OCI-M2 (cell line): ENCODE data around the gene DHRS2.
"Not testable (repeated sequence)": the region's sequence is repeated elsewhere in the genome, so short reads cannot be mapped to it uniquely, and the experiment has no call there.

Experiments used
- DNase-seq: peaks from one replicate; lab custom pipeline; 2025; ENCODE audit not compliant: unreplicated experiment; lab: John Stamatoyannopoulos, UW

The DHRS2 gene

GRCh38 chr14:23632461-23633159, 3.6 kb upstream of the DHRS2 start:
- no peak for DNase-seq

- no peak for DNase-seq
These were observed 2.9 kb upstream of the DHRS2 start for GRCh38 chr14:23633160-23633701.

GRCh38 chr14:23634698-23635412, 1.3 kb upstream of the DHRS2 start:
- DNase-seq = not testable (repeated sequence)

- not testable (repeated sequence) for DNase-seq
These were observed 1.1 kb downstream of the DHRS2 start for GRCh38 chr14:23637312-23637654.

GRCh38 chr14:23637655-23638413, 1.7 kb downstream of the DHRS2 start:
- DNase-seq = not testable (repeated sequence)

GRCh38 chr14:23638414-23639047, 2.4 kb downstream of the DHRS2 start:
- no peak for DNase-seq

- no peak for DNase-seq
These were observed 3.1 kb downstream of the DHRS2 start for GRCh38 chr14:23639048-23639890.

GRCh38 chr14:23639891-23640523, 3.8 kb downstream of the DHRS2 start:
- DNase-seq = no peak

GRCh38 chr14:23640524-23641141, 4.5 kb downstream of the DHRS2 start:
- DNase-seq = no peak

- no peak for DNase-seq
These were observed 5.2 kb downstream of the DHRS2 start for GRCh38 chr14:23641180-23641914.

GRCh38 chr14:23641915-23642588, 5.9 kb downstream of the DHRS2 start:
- no peak for DNase-seq

GRCh38 chr14:23643533-23644194, 7.5 kb downstream of the DHRS2 start:
- no peak for DNase-seq

GRCh38 chr14:23644195-23644918, 8.2 kb downstream of the DHRS2 start:
- no peak for DNase-seq

- DNase-seq = no peak
These were observed 8.8 kb downstream of the DHRS2 start for GRCh38 chr14:23644919-23645336.

GRCh38 chr14:23645504-23645811, 9.3 kb downstream of the DHRS2 start:
- DNase-seq = no peak

GRCh38 chr14:23645812-23646647, 9.9 kb downstream of the DHRS2 start:
- no peak for DNase-seq
